H7 (cell line): ENCODE results near the gene ADGRE1. TPM values are rescaled to one million over a fixed set of nuclear protein-coding genes. Genes with fewer than 3 reads are reported as not detected.
"Not testable (repeated sequence)": the region's sequence is repeated elsewhere in the genome, so short reads cannot be mapped to it uniquely, and the experiment has no call there.

Source experiments
- DNase-seq: peaks from one replicate; pipeline ENCODE4 v3.0.0; 2012
- H3K27me3 ChIP-seq: 2 replicates; pipeline ENCODE4 v1.6.0; 2011; ENCODE audit warnings: mild to moderate bottlenecking, low read length; ENCODE audit not compliant: control insufficient read depth, insufficient read depth
- H3K36me3 ChIP-seq: replicated peaks from 2 replicates; pipeline ENCODE4 v1.5.1; 2011; ENCODE audit warnings: low read length; ENCODE audit not compliant: control insufficient read depth, insufficient read depth
- H3K4me3 ChIP-seq: 2 replicates; pipeline ENCODE4 v1.5.1; 2011; ENCODE audit warnings: low read depth, mild to moderate bottlenecking, control low read depth, low read length, moderate library complexity; ENCODE audit not compliant: insufficient read depth
- total RNA-seq: library from RNA; depleted of rRNA; stranded (reverse); fragments of >200 nt; shearing (Covaris generic); gene quantifications from 2 replicates; pipeline ENCODE4 v1.2.3, GENCODE V29; 2014

ADGRE1 gene
- total RNA-seq, 1 experiment from 2014 or later: not detected

GRCh38 chr19:6864325-6864940, 22.9 kb upstream of the ADGRE1 start:
- Histone ChIP-seq H3K4me3 (no peak overlapping the region), H3K36me3 (no peaks in the 10 kb centered on the region), H3K27me3 (no peaks in the 10 kb centered on the region)
- DNase-seq: no peak

GRCh38 chr19:6865849-6866248, 21.5 kb upstream of the ADGRE1 start:
- H3K4me3 ChIP-seq: no peak overlapping the region
- DNase-seq: no peak
- no peaks in the 10 kb centered on the region for H3K36me3 ChIP-seq

GRCh38 chr19:6866741-6867151, 20.6 kb upstream of the ADGRE1 start:
- no peak for DNase-seq
- Histone ChIP-seq H3K27me3 (no peaks in the 10 kb centered on the region), H3K36me3 (no peaks in the 10 kb centered on the region), H3K4me3 (no peak overlapping the region)

More at GRCh38 chr19:6865849-6866248, 21.5 kb upstream of the ADGRE1 start:
- no peaks in the 10 kb centered on the region for H3K27me3 ChIP-seq

GRCh38 chr19:6868351-6868750, 19.0 kb upstream of the ADGRE1 start:
- Histone ChIP-seq H3K36me3 (no peaks in the 10 kb centered on the region), H3K27me3 (no peaks in the 10 kb centered on the region), H3K4me3 (no peak overlapping the region)
- no peak for DNase-seq

- not testable (repeated sequence) for H3K27me3 ChIP-seq, H3K36me3 ChIP-seq, DNase-seq, H3K4me3 ChIP-seq
Measured at GRCh38 chr19:6869151-6869882, 18.1 kb upstream of the ADGRE1 start.

GRCh38 chr19:6873708-6874431, 13.5 kb upstream of the ADGRE1 start:
- H3K36me3 ChIP-seq: no peaks in the 10 kb centered on the region
- no peak overlapping the region for H3K4me3 ChIP-seq
- DNase-seq: no peak
- H3K27me3 ChIP-seq: no peaks in the 10 kb centered on the region

GRCh38 chr19:6875218-6875617, 12.2 kb upstream of the ADGRE1 start:
- Histone ChIP-seq H3K4me3 (no peak overlapping the region), H3K27me3 (no peaks in the 10 kb centered on the region), H3K36me3 (no peaks in the 10 kb centered on the region)
- DNase-seq: no peak

- Histone ChIP-seq H3K4me3 (no peak overlapping the region), H3K27me3 (no peaks in the 10 kb centered on the region), H3K36me3 (no peaks in the 10 kb centered on the region)
- no peak for DNase-seq
Measured at GRCh38 chr19:6876748-6877147, 10.6 kb upstream of the ADGRE1 start.

- no peak for DNase-seq
- H3K36me3 ChIP-seq: no peaks in the 10 kb centered on the region
- H3K4me3 ChIP-seq: no peak overlapping the region
- H3K27me3 ChIP-seq: no peaks in the 10 kb centered on the region
Measured at GRCh38 chr19:6877766-6878165, 9.6 kb upstream of the ADGRE1 start.

GRCh38 chr19:6886277-6886897, 992 bp upstream of the ADGRE1 start:
- Histone ChIP-seq H3K36me3 (no peaks in the 10 kb centered on the region), H3K27me3 (no peaks in the 10 kb centered on the region), H3K4me3 (no peak overlapping the region)
- no peak for DNase-seq

- Histone ChIP-seq H3K4me3 (no peak overlapping the region), H3K36me3 (no peaks in the 10 kb centered on the region), H3K27me3 (no peaks in the 10 kb centered on the region)
- no peak for DNase-seq
Measured at GRCh38 chr19:6888967-6889366, 1.6 kb downstream of the ADGRE1 start.

- Histone ChIP-seq H3K4me3 (no peak overlapping the region), H3K36me3 (no peaks in the 10 kb centered on the region), H3K27me3 (no peaks in the 10 kb centered on the region)
- DNase-seq: no peak
Measured at GRCh38 chr19:6890401-6890913, 3.1 kb downstream of the ADGRE1 start.

- H3K4me3 ChIP-seq: no peak overlapping the region
- H3K36me3 ChIP-seq: no peaks in the 10 kb centered on the region
- H3K27me3 ChIP-seq: no peaks in the 10 kb centered on the region
- DNase-seq: no peak
Measured at GRCh38 chr19:6890938-6891337, 3.6 kb downstream of the ADGRE1 start.

GRCh38 chr19:6891761-6892385, 4.5 kb downstream of the ADGRE1 start:
- Histone ChIP-seq H3K36me3 (no peaks in the 10 kb centered on the region), H3K4me3 (no peak overlapping the region), H3K27me3 (no peaks in the 10 kb centered on the region)
- DNase-seq: no peak
